Measurements from ENCODE around the gene ZSWIM6.
"Not testable (repeated sequence)": the region's sequence is repeated elsewhere in the genome, so short reads cannot be mapped to it uniquely, and the experiment has no call there.

Gene ZSWIM6

GRCh38 chr5:61409568-61409967, 77.5 kb downstream of the ZSWIM6 start:
- DNase-seq, result peak; percentile 16

GRCh38 chr5:61410811-61411210, 78.8 kb downstream of the ZSWIM6 start:
- no peak for DNase-seq

GRCh38 chr5:61412361-61412760, 80.3 kb downstream of the ZSWIM6 start:
- no peak for DNase-seq

- not testable (repeated sequence) for DNase-seq
Measured at GRCh38 chr5:61413205-61413604, 81.1 kb downstream of the ZSWIM6 start.

GRCh38 chr5:61414806-61415205, 82.7 kb downstream of the ZSWIM6 start:
- no peak for DNase-seq

- no peak for DNase-seq
Measured at GRCh38 chr5:61416010-61416409, 84.0 kb downstream of the ZSWIM6 start.

- no peak for DNase-seq
Measured at GRCh38 chr5:61416420-61416819, 84.4 kb downstream of the ZSWIM6 start.

GRCh38 chr5:61417340-61417739, 85.3 kb downstream of the ZSWIM6 start:
- no peak for DNase-seq

- DNase-seq, result no peak
Measured at GRCh38 chr5:61417851-61418250, 85.8 kb downstream of the ZSWIM6 start.

GRCh38 chr5:61419106-61419505, 87.0 kb downstream of the ZSWIM6 start:
- no peak for DNase-seq

- DNase-seq, result no peak
Measured at GRCh38 chr5:61420016-61420415, 88.0 kb downstream of the ZSWIM6 start.

- not testable (repeated sequence) for DNase-seq
Measured at GRCh38 chr5:61421262-61421661, 89.2 kb downstream of the ZSWIM6 start.

- DNase-seq, result peak; percentile 20
Measured at GRCh38 chr5:61423487-61424145, 91.6 kb downstream of the ZSWIM6 start.

GRCh38 chr5:61425918-61426317, 93.9 kb downstream of the ZSWIM6 start:
- DNase-seq, result no peak

- DNase-seq, result no peak
Measured at GRCh38 chr5:61429906-61430305, 97.8 kb downstream of the ZSWIM6 start.

- no peak for DNase-seq
Measured at GRCh38 chr5:61431923-61432620, 100.0 kb downstream of the ZSWIM6 start.

GRCh38 chr5:61435368-61435767, 103.3 kb downstream of the ZSWIM6 start:
- no peak for DNase-seq

- no peak for DNase-seq
Measured at GRCh38 chr5:61438298-61438970, 106.4 kb downstream of the ZSWIM6 start.

- no peak for DNase-seq
Measured at GRCh38 chr5:61440086-61440485, 108.0 kb downstream of the ZSWIM6 start.

- DNase-seq, result no peak
Measured at GRCh38 chr5:61440596-61440995, 108.5 kb downstream of the ZSWIM6 start.

GRCh38 chr5:61441742-61442141, 109.7 kb downstream of the ZSWIM6 start:
- DNase-seq, result no peak

GRCh38 chr5:61447780-61448495, 115.9 kb downstream of the ZSWIM6 start:
- DNase-seq, result no peak

GRCh38 chr5:61449804-61450492, 117.9 kb downstream of the ZSWIM6 start:
- no peak for DNase-seq
